Hepatocyte (in vitro differentiated cells): ENCODE results near the gene MRPS27.

Source experiments
- CTCF ChIP-seq: fragments of 200-600 bp; sonication (generic); IDR thresholded peaks from 2 replicates; pipeline ENCODE4 v1.5.1; 2016; ENCODE audit warnings: antibody characterized with exemption, mild to moderate bottlenecking; ENCODE audit not compliant: poor library complexity
- EZH2phosphoT487 ChIP-seq: fragments of 200-600 bp; sonication (generic); IDR thresholded peaks from one replicate; pipeline ENCODE4 v1.6.1; 2018; ENCODE audit warnings: antibody characterized with exemption, mild to moderate bottlenecking, low read depth, moderate library complexity; ENCODE audit not compliant: unreplicated experiment, severe bottlenecking

- TF ChIP-seq CTCF, result no peak
- TF ChIP-seq EZH2phosphoT487, result no peak
Observed at GRCh38 chr5:72187388-72188075, 132.5 kb downstream of the MRPS27 start.
